T-helper 1 cell (primary cell): Measurements from ENCODE around the gene CACNG5.

Experiments used
- DNase-seq, 5 donors: peaks; one replicate each; pipeline ENCODE4 v3.0.0-alpha.2; 2012 to 2020

CACNG5 gene

GRCh38 chr17:66826856-66827255 is 8.1 kb upstream of the CACNG5 start:
- DNase-seq = no peak

- no peak for DNase-seq
Observed at GRCh38 chr17:66829386-66829864, 5.5 kb upstream of the CACNG5 start.

GRCh38 chr17:66829883-66830282 is 5.0 kb upstream of the CACNG5 start:
- no peak for DNase-seq

DNA sequence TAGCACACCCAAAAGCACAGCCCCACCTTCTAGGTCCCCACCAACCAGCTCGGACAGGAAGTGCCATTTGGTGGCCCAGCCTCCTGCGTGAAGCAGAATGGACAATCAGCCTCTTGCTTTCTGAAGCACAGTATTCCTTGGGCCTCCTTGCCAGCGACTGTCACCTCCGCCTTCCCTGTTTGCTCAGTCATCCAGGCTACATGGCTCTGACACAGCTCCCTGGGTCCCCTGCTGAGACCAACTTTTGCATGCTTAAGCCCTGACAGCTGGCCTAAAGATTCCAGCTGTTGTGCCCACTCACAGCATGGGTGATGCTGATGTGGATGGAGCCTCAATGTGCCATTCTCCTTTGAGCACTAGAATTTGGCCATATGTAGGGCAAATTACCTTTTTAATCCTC is 4.5 kb upstream of the CACNG5 start:
- no peak for DNase-seq

DNA sequence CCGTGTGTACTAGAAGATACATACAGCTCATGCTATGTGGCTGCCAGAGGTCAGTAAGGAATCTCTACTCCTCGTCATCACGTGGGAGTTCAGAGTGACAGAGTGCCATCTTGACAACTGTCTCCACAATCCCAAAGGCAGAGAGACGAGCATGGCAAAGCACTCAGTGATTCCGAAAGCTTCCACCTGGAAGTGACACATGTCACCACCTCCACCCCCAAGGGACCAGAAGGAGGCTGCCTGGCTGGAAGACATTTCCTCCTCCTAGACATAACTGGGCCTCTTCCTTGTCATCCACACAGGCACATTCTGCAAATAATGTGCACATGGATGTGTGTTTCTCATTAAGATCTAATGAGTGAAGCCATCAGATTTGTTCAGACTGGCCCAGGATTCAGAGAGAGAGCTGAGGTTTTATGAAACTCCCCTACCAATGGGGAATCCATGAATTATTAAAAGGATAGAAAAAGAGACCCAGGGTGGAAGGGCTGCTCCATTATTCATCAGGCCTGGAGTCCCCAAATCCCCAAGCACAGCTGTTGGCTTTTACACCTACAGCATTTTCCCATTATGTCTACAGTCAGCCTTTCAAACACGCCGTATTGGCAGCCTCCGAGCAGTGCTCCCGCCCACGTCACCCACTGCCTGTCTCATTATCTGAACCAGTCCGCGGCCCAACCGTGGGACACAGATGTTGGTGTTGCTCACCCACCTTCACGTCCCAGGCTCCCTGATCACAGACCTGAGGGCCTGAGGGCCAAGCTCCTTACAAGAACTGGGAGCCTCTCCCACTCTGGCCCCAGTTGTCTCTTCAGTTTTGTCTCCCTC is 3.3 kb upstream of the CACNG5 start:
- DNase-seq = no peak

GRCh38 chr17:66833201-66833600 is 1.7 kb upstream of the CACNG5 start:
- no peak for DNase-seq

- DNase-seq = no peak
Observed at GRCh38 chr17:66834426-66834918, 445 bp upstream of the CACNG5 start.

DNA sequence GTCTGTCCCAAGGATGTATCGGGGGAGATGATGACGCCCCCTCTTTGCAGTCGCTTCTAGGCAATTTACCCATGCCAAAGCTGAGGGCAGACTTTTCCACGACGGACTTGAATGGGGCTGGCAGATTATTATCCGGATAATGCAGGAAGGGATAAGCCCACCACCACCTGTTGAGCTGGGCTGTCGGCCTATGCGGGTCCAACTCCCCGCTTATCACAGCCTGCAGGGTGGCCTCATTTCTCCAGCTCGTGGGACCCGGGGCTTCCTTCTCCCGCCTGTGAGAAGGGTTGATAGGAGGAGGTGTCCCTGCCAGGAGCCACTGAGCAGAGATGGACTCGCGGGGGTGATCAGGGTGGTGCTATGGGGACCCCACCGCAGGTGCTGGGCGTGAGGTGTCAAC is 559 bp downstream of the CACNG5 start:
- DNase-seq = no peak

DNA sequence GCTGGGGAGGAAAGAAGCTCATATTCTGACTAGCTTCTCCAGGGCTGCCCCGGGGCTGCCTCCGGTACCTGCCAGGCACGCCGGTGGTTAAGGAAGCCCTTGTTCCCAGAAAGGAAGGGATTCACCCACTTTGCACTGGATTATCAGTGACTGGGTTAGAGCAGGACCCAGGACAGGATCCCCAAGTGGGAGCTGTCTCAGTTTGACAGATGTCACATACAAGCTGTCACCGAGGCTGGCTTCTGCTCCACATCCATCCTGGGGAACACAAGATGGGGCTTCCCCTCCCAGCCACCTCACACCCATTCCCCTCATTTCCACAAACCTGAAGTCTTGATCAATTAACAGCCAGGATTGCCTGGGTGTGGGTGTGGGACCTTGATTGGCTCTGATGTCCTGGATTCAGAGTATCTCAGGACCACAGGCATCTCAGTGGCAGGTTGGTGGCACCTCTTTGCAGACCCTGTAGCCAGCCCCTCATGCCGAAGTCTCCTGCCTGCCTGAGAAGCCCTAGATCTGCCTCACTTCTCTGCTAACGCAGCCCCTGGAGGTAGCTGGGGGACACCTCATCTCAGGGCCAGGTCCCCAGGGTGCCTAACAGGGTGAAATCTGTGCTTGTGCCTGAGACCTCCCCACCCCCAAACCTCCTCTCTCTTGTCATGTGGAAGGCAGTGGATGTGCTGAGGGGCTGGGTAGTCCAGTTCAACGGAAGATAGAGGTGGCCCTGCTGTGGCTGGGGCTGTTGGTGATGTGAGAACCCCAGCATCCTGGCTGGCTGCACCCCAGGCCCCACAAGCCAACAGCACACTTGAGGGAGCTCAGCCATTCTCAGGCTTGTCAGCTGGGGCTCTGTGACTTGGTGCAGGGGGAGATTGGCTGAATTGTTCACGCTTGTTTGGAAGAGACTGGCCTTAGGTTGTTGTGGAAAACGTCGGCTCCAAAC is 1.4 kb downstream of the CACNG5 start:
- no peak for DNase-seq

- DNase-seq = no peak
Observed at GRCh38 chr17:66837226-66837625, 2.3 kb downstream of the CACNG5 start.

DNA sequence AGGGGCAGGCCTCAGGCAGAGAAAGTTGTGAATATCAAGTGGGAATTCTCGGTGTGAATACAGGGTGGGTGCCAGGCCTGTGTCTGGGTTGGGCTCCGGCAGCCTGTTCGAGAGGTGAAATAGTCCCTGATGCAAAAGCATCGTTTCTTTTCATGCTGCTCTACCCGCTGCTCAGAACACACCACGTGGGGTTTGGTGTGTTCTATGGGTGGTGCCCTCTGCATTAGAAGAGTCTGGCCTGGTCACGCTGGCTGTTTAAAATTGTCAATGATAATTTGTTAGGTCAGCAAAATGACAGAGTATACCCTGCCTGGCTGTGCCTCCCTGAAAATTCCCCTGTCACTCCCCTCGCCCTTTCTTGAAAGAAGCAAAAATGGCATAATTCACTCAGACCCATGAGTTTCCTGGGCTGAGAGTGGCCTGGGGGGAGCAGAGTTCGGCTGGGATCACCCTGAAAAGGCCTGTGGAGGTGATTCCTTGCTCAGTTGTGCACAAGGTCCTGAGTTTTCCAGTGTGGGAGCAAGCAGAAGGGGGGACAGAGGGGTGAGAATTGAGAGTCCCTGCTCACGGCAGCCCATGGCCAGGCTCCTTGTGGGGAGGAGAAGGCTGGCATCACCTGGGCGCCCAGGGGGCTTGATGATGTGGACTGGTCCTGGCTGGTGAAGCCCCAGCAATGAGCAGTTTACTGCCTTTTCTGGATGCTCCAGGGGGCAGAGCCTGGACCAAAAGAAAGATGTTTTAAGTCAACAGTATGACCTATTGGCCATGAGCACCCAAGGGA is 3.2 kb downstream of the CACNG5 start:
- DNase-seq = no peak

GRCh38 chr17:66839616-66840015 is 4.7 kb downstream of the CACNG5 start:
- DNase-seq = no peak

GRCh38 chr17:66840061-66840460 is 5.1 kb downstream of the CACNG5 start:
- no peak for DNase-seq

GRCh38 chr17:66841328-66841727 is 6.4 kb downstream of the CACNG5 start:
- DNase-seq = no peak

- DNase-seq = no peak
Observed at GRCh38 chr17:66841744-66842143, 6.8 kb downstream of the CACNG5 start.

- DNase-seq = no peak
Observed at GRCh38 chr17:66842505-66842904, 7.6 kb downstream of the CACNG5 start.

DNA sequence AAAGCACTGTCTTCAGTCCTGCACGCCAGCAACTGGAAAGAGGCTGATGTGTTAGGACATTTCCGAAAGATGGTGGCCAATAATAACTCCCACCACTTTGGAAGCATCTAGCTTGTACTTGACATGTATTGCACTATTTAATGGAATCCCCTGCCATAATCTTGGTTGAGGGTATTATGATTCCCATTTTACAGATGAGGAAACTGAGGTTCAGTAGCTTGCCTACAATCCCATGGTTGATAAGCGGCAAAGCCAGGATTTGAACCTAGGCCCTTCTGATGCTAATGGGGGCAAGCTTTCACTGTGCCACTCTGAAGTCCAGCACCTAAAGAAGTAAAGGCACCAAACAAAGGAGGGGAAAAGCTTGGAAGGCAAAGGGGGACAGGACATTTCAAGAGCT is 8.0 kb downstream of the CACNG5 start:
- DNase-seq = no peak

DNA sequence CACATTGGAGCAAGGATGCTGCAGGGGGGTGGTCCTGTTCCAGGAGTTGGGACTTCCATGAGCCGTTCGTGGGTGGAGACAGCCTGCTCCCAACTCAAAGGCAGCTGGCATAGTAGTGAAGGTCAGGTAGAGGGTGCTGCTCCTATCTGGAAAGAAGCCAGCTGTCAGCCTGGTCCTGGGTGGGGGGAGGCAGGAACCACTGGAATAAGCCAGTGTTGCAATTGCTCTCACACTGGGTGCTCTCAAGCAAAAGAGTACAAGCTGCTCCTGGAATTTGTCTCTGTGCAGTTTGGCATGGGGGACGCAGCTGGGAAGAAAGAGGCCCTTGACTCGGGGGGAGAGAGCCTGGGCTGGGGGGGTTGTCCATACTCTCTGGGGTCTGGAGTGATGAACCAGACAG is 8.7 kb downstream of the CACNG5 start:
- DNase-seq = no peak

DNA sequence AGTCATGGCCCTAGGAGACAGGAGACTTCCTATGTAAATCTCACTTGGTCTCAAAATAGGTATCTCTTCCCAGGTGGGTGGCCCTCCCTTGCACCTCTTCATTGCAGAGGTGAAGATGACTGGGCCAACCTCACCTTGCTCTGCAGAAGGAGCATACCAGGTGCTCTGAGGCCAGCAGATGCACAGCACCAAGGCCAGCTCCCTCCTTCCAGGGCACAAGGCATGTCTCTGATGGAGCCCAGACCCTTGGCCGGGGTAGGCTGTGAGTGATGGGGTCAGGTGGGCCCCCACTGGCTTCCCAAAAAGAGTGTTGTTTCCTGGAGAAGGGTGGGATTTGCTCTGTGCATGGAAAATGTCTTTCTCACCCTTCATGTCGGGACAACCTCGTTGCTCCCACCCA is 12.8 kb downstream of the CACNG5 start:
- DNase-seq = no peak

GRCh38 chr17:66848496-66848895 is 13.6 kb downstream of the CACNG5 start:
- no peak for DNase-seq

- no peak for DNase-seq
Observed at GRCh38 chr17:66849032-66849655, 14.2 kb downstream of the CACNG5 start.
